CD4-positive, alpha-beta T cell treated with Interleukin-6 at 100 ng/mL for 8 hours (primary cell): Measurements from ENCODE around the gene DNAJC15.
A peak's percentile ranks its signal among the peaks of the same experiment; 100 is the strongest.

Experiments used
- DNase-seq: peaks from one replicate; pipeline ENCODE4 v3.0.0-alpha.2; 2020; ENCODE audit warnings: mixed read lengths, low spot score

Gene DNAJC15

DNA sequence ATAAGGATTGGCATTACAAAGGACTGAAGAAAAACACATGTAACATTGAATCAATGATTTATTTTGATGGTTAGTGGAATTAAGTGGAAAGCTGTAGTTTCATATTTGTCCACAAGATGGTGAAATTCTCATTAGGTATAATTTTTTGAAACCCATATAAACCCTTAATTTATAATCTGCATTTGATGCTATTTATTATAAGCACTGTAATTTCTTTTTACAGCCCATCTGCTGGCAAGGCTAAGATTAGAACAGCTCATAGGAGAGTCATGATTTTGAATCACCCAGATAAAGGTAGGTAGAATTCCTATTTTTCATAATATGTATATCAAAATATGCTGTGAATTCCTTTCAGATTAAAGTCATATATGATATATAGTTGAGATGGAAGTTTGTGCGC is 62.2 kb downstream of the DNAJC15 start:
- no peak for DNase-seq

DNA sequence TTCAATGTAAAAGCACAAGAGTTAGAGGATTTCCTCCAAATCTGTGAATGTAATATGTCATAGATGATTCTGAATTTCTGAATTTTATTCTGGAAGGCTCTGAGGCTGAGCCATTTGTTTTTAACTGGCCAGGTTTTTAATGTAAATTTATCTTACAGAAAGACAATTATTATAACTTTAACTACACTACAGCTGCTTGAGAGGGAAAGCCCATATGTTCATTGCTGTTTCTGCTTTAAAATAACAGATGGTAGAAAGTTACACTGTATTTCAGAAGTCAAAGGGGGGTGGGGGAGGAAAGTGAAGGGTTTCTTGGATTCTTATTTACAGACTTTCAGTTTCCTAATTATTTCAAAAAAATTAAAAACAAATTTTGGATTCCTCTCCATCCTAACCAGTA is 62.8 kb downstream of the DNAJC15 start:
- no peak for DNase-seq

DNA sequence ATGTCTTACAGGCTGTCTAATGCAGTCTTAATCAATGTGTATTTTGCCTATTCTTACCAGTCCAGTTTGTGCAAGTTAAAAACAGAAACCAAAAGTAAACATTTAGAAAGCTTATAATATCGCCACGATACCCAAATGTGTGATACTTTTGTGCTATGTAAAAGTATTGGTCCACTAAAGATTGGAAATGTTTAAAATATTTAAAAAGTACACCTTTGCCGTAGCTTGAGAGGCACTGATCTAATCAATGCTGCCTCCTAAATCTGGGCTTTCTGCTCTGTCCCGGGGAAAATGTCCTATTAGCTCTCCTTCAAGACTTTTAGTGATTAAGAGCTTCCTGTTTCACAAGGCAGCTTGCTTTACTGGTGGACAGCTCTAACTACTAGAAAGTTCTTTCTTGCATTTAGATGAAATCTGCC is 64.7 kb downstream of the DNAJC15 start:
- peak; percentile 3 for DNase-seq

DNA sequence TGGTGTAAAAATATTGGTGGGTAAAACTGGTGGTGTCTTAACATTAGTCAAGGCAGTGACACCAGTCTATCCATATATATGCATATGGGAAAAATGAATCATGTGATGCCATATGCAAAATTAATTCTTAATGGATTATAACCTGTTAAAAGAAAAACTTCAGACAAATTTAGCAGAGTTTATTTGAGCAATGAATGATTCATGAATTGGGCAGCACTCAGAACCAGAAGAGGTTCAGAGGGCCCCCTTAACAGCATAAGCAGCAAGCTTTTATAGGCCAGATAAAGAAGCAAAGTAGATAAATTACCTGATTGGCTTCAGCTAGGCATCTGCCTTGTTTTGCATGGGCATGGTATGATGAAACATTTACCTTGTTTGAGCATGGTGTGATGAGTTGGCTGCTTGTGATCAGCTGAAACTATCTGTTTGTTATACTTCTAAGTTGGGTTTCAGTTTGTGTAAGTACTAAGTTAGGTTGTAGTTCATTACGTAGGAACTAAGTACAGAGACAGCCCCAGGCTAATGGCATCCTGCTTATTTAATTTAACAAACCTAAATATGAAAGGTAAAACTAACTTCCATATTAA is 66.6 kb downstream of the DNAJC15 start:
- DNase-seq: no peak

DNA sequence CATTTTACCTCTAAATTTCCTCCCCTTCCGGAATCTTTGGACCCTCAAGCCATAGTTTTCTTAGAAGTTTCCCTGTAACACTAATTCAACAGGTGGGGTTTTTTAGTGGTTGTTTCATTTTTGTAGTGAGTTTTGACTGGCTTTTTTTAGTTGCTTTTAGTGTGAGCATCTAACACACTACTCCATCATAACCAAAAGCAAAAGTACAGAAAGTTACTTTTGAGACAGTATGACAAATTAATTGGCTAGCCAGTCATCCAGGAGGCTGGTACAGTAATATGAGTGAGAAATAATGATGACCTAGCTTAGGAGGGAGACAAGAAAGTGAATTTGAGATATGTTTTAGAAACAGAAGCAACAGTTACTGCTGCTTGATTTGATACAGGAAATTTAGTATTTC is 71.5 kb downstream of the DNAJC15 start:
- no peak for DNase-seq

DNA sequence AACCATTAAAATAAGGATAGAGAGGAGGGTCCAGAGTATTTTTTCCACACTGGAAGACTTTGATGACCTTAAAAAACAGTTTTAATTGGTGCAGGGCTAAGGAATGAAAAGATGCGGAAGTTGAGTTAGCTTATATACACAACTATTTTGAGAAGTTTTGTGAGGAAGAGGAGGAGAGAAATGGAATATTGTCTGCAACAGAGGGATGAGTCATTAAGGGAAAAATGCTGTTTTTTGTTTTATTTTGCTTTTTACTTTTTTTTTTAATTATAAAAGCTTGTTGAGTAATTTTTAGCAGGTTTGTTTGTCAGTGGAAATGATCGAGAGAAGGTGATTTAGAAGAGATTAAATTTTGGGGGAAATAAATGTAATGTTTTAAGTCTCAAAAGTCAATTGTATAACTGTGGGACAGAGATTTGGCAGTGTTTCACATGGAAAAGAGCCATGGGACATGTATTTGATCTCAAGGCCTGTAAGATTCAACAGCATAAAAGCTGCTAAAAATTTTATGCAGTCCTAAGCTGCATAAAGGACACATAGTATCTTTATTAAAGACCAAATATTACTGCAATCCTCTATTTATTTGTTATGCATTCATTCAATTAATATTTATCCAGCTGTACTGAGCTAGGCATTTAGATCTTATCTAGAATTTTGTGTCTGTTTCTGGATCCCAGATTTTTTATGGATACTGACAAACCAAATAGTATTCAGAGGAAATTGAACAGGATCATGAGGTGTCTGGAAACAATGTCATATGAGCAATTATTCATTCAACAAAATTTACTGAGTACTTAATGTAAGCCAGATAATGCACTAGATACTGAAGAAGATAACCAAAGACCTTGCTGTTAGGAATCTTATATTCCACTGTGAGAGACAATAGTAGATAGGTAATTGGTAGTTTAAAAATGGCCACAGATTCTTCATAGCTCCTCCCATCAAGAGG is 72.7 kb downstream of the DNAJC15 start:
- DNase-seq: no peak

DNA sequence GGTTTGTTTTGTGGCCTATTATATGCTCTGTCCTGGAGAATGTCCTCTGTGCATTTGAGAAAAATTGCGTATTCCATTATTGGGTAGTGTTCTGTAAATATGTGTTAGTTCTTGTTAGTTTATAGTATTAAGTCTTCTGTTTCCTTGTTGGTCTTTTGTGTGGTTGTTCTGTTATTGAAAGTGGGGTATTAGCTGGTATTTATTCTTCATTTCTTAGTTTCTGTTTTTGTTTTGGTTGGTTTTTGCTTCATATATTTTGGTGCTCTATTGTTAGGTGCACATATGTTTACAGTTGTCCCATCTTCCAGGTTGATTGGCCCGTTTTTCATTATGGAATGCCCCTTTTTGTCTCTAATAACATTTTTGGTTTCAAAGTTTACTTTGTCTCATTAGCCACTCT is 77.3 kb downstream of the DNAJC15 start:
- no peak for DNase-seq

DNA sequence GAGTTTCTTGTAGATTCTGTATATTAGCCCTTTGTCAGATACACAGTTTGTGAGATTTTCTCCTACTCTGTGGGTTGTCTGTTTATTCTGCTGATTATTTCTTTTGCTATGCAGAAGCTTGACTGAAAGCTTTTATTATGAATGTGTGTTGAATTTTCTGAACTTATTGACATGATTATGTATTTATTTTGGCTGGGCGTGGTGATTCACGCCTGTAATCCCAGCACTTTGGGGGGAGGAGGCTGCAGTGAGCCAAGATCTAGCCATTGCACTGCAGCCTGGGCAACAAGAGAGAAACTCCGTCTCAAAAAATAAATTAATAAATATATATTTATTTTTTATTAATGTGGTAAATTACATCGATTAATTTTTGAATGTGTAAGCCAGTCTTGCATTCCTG is 78.9 kb downstream of the DNAJC15 start:
- DNase-seq: no peak

DNA sequence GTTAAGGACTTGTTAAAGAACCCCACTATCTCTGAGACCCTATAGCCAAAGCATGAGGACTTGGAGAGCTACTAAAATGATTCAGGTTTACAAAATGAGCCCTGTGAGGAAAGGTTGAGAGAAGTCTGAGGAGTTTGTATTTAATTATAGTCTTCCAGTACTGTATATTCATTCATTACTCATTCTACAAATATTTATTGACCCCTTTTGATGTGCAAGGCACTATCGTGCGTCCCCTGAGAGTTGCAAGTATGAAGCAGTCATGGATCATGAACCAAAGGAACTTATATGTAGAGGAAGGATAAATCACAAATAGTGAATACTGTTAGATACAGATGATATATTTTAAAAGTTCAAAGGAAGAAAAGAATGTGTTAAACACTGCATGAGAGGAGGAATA is 84.4 kb downstream of the DNAJC15 start:
- no peak for DNase-seq

DNA sequence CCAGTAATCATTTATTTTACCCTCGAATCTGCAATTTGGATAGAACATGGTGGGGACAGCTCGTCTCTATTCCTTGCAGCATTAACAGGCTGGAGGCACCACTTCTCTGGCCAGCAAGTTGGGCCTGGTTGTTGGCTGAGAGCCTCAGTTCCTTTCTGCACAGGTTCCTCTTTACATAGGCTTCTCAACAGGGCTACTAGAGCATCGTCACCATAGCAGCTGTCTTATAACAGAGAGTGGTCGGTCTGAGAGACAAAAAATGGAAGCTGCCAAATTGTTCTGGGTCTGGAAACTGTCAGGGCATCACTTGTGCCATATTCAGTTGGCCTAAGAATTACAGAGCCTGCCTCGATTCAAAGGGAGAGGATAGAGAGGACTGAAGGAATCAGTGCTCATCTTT is 86.7 kb downstream of the DNAJC15 start:
- no peak for DNase-seq

DNA sequence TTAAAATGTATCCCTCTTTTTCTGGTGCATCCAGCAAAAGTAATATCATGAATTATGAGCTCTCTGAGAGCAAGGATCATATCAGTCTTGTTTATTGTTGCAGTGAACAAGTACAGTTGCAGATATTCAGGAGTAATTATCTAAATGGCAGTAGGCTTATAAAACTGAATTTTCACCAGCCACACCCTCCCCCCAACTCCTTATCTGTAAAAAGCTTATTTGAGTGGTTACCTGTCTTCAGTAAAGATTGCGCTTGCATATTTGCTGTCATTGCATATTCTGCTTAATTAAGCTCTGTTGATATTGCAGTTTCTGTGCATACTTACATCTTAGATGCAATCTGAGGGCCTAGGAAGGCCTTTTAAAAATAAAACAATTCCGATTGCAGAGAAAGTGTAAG is 87.3 kb downstream of the DNAJC15 start:
- DNase-seq: no peak

DNA sequence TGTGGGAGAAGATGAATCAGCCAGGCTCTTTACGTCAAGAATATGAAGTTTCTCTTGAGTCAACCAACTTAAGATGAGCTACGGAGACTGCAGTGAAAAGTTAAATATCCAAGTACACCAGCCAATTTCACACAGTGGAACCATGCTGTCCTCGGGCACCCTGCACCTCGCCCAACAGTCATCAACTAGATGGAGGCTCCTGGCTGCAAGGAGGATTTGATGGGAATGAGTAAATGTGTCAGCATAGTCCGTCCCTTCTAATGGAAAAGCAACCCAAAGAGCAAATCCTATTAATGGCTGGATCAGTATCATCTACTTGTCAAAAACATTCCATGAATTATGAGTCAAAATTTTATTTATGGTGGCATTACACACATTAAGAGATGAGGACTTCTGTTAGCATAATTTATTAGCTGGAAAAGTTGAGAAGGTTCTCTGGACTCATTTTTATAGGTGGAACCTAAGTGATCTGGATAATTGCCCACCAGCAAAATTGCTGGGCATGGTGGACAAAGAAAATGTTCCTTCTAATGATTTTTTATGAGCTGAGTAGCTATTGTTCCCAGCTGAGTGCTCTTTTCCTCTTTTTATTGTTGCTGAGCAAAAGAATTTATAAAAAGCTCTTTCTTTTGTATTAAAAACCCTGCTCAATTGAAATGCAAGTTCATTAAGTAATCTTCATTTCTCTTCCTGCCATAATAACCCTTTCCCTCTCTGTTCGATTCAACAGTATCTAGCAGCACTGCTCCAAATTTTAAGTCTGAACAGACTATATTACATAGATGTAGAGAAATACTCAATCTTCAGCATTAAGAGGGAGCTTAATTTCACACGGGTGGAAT is 88.4 kb downstream of the DNAJC15 start:
- DNase-seq: no peak

DNA sequence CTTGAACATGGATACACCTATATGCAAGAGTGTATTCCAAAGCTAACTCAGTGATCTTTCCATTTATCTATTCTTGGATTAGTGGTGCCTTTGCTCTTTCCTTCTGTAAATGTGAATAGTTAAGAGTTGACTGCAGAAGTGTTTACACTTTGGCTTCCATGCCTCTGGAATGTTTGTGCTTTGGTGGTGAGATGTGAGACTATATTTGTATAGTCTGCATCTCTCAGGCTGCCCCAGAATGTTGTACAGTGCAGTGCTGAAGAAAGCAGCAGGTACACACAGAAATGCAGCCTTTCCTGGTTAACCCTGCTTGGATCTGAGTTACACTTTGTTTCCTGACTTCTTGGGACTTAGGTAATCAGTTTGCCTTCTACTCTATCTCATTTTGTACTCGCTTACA is 90.2 kb downstream of the DNAJC15 start:
- DNase-seq: no peak

DNA sequence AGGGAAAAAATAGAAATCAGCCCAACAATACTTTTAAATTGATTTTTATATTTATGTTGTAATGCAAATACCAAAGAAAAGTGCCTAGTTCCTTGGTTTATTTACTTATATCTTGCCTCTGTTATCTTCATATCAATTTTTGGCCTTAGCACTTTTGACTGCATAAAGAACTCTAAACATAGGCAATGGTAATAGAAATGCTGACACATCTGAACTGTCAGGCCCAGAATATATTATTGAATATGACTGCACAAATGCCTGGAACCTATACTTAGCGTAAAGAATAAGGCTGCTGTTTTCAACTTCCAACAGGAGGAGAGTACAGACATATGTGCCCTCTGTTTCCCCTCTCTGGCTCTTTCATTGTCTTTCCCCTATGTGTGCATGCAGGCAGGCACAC is 91.1 kb downstream of the DNAJC15 start:
- no peak for DNase-seq

DNA sequence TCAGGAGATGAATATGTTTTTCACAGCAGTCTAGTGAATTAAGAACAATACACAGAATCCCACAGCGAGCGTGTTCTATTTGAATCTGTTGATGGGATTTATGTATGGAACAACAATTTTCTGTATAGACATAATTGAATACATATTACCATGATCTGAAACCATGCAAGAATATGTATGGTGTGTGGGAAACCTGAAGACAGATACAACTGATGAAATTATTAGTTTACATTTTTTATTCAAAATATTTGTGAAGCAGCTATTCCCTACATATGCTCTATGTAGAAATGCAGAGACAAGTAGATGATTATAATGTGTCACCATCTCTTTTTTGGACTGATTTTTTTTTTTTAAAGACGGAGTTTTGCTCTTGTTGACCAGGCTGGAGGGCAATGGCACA is 91.8 kb downstream of the DNAJC15 start:
- DNase-seq: no peak

DNA sequence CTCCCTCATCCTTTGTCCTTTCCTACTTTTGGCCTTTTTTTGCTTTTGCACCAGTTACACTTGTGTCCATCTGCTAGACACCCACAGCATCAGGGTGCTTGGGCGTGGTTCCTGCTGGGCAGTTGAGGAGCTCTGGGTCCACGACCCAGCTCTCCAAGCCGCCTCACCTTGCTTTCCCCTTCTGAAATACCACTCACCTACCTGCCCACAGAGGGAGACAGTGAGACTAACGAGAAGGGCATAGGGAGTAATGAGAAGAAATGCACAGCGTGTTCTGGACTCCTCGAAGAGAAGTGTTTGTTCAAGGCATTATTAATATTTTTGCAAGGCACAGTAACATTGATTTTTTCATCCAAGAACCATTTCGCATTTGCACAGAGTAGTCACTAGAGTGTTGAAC is 92.9 kb downstream of the DNAJC15 start:
- no peak for DNase-seq

DNA sequence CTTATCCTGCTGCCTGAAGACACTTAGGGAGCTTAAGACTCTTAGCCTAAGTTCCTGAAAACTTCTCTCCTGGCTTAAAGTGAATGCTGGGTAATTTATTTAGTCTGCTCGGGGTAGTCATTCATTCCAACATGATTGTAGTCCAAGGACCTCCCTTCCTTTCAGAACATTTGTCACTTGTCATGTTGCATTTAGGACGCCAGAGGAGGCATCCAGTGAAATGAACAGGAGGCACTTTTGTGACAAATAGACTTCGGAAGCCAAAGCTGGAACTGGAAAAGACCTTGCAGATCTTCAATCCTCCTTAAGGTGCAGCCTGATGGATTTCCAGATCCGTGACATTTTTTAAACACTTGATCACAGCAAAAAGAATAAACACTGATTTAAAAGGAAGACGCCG is 95.1 kb downstream of the DNAJC15 start:
- DNase-seq: no peak

DNA sequence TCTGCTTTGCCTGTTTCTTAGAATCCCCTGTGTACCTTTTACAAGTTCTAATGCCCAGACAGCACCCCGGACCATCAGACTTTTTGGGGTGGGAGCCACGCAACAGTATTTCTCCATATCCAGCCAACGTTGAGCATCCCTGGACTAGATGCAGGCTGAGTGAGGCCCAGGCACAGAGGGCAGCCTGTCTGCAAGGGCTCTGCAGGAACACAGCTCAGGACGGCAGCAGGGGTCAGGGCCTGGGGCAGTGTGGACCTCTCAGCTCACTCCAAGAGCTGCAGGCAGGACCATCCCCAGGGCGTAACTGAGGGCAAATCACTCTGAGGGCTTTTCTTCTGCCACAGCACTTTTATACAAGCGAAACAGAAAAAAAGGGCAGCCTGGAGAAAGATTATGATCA is 95.8 kb downstream of the DNAJC15 start:
- no peak for DNase-seq

DNA sequence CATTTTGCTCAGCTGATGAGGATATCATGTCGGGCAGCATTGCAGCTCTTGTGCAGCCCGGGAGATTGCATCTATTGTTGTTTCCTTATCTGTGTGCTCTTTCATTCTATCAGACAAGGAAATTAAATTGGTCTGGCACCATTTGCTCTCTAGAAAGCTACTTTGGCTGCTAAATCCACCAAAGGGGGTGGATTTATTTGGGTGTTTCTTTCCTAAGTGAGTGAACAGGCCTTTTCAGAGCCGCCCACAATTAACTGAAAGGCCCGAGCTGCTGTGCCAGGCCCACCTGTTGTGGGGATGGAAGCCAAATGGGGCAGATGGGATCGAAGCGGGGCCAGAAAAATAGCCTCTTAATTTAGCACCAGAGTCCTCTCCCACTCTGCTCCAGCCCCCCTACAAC is 99.4 kb downstream of the DNAJC15 start:
- DNase-seq: no peak

DNA sequence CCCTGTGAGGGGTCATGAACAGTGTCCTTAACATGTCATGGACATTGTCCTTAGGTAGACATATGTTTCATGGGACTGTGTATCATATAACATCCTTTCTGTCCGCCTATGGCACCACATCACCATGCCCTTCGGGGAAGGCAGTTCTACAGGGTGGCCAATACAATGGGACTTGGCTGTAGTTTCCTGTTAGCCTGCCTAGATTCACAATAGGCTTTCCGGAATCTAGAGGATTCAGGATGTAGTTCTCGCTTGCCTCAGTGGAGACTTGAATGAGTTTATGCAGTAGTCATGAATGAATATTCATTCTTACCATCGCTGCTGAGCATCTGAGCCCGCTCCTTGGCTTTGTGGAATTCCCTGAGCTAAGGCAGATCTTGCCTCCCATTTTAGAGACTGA is 100.5 kb downstream of the DNAJC15 start:
- DNase-seq: no peak

DNA sequence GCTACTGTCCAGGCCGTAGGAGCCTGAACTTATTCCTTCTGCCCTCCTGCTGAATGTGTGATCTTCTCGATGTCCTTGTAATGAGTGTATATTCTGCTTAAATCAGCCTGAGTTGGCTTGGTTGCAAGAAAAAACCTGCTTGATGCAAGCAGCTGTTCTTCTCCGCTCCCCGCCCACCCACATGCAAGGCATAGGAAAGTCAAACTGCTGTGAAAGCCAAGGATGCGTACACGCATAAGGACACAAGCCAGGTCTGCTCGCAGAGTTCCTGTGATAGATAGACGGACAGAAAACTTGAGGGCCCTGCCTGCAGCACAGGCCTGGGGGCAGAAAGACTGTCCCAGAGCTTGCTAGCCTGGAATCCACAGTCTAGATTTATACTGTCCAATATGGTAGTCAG is 101.1 kb downstream of the DNAJC15 start:
- no peak for DNase-seq

DNA sequence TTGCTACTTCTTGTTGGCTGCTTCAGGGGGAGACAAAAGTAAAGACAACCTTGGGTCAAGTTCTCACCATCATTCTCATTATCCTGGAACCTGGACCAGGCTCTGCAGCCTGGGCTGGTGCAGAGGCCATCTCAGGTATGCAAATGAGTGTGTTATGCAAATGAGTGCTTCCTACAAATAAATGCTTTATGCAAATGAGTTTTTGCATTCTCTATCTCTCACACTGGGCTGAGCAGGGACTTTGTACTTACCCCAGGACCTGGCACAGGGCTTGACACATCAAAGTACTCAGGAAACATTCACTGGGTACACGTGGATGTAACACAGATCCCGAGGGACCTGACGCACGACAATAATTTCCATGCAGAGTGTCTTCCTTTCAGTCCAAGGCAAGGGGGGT is 103.0 kb downstream of the DNAJC15 start:
- DNase-seq: no peak
